ENCODE measurements around the gene MYOG. TPM values are rescaled to one million over a fixed set of nuclear protein-coding genes. Genes with fewer than 3 reads are reported as not detected.

Gene MYOG
- polyA plus RNA-seq, 3 donors = not detected

DNA sequence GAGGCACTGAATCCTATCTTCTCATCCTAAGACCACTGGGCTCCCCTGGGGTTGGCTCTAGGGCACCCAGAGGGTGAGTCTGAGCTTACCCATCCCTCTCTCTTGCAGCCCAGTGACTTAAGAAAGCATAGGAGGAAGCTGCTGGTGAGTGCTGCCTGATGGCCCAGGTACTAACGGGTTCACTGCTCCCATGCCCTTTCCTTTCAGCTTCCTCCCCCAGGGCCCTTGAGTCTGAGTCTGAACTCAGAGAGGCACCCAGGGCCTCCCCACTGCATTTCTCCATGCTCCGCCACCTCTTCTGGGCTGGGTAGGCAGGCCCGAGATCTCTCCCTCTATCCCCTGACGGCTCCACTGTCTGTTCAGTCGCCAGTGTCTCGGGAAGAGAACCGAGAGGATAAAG lies 29.8 kb downstream of the MYOG start:
- Mint-ChIP-seq H3K4me3 (no peak overlapping the region), H3K4me1 (peaks cover 58% of the 10 kb centered on the region), H3K9me3 (peaks cover 0 to 5% (median 0%) of the 10 kb centered on the region in 7 donors), H3K36me3 (peaks cover 0 to 5% of the 10 kb centered on the region in 2 donors), H3K27ac (no peak overlapping the region), H3K27me3 (ENCODE audit: low read depth in 3 of 3) (peaks cover 4 to 6% (median 5%) of the 10 kb centered on the region in 3 donors)
- H3K4me2 ChIP-seq (replicated peaks; ENCODE audit: extremely low read depth, low read length, poor library complexity, severe bottlenecking) = no peak overlapping the region
- 97% methylated on average over 5 of the region's 7 CpGs for WGBS (ENCODE audit: insufficient coverage)
- H3K36me3 ChIP-seq (replicated peaks in 1 of 2; ENCODE audit: control insufficient read depth in 1 of 2, insufficient read depth in 2 of 2, low read length in 2 of 2) = no peaks in the 10 kb centered on the region
- intact Hi-C loops (cut with micrococcal nuclease) = no loop called here
- DNase-seq = no peak
- TF ChIP-seq CTCF (IDR thresholded peaks at IDR 0.05) = no peak
- no peak overlapping the region for H3K27ac ChIP-seq (ENCODE audit: low read depth in 1 of 2, low read length in 2 of 2)
- no peaks in the 10 kb centered on the region for H4K20me1 ChIP-seq (ENCODE audit: insufficient read depth, low read length)
- H3K79me2 ChIP-seq (ENCODE audit: insufficient read depth, low read length) = no peaks in the 10 kb centered on the region
- H2AFZ ChIP-seq (ENCODE audit: insufficient read depth, low read depth, low read length, poor library complexity, severe bottlenecking) = no peak overlapping the region
- H3K27me3 ChIP-seq (ENCODE audit: control insufficient read depth in 2 of 2, insufficient read depth in 2 of 2, low read length in 2 of 2) = no peaks in the 10 kb centered on the region
- H3K4me3 ChIP-seq (replicated peaks in 1 of 3; ENCODE audit: low read depth in 2 of 3, low read length in 3 of 3) = no peak overlapping the region
- peaks cover 52 to 53% of the 10 kb centered on the region in 2 donors for H3K4me1 ChIP-seq (ENCODE audit: control insufficient read depth in 1 of 2, insufficient read depth in 2 of 2, low read length in 2 of 2)
- no peak overlapping the region for H3K9ac ChIP-seq (ENCODE audit: insufficient read depth, low read length, poor library complexity, severe bottlenecking)
- H3K9me3 ChIP-seq (replicated peaks in 1 of 2; ENCODE audit: control insufficient read depth in 1 of 2, insufficient read depth in 1 of 2, low read length in 2 of 2) = no peaks in the 10 kb centered on the region

DNA sequence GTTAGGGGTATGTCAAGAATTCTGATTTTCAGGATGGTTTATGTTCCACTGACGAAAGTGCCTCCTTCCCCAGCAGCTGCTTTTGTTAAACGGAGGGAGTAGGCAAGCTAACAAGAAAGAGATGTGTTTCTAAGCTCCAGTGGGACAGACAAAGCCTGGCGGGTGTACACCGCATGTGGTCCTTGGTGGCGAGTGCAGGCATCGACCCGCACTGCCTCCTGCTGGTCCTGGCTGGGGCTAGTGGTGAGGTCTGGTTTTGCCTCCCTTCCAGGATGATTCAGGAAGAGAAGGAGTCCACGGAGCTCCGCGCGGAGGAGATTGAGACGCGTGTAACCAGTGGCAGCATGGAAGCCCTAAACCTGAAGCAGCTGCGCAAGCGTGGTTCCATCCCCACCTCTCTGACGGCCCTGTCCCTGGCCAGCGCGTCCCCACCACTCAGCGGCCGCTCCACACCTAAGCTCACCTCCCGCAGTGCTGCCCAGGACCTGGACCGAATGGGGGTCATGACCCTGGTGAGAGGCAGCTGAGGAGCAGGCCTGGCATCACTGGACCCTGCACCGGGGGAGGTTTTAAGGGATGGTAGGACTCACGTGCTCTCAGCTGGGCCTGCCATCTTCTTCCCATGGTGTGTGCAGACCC lies 30.5 kb downstream of the MYOG start:
- Histone ChIP-seq H3K36me3 (replicated peaks in 1 of 2; ENCODE audit: control insufficient read depth in 1 of 2, insufficient read depth in 2 of 2, low read length in 2 of 2) (no peaks in the 10 kb centered on the region), H3K27me3 (ENCODE audit: control insufficient read depth in 2 of 2, insufficient read depth in 2 of 2, low read length in 2 of 2) (no peaks in the 10 kb centered on the region), H3K27ac (ENCODE audit: low read depth in 1 of 2, low read length in 2 of 2) (no peak overlapping the region), H3K9me3 (replicated peaks in 1 of 2; ENCODE audit: control insufficient read depth in 1 of 2, insufficient read depth in 1 of 2, low read length in 2 of 2) (no peaks in the 10 kb centered on the region), H3K79me2 (ENCODE audit: insufficient read depth, low read length) (no peaks in the 10 kb centered on the region), H3K9ac (ENCODE audit: insufficient read depth, low read length, poor library complexity, severe bottlenecking) (no peak overlapping the region), H2AFZ (ENCODE audit: insufficient read depth, low read depth, low read length, poor library complexity, severe bottlenecking) (no peak overlapping the region), H3K4me3 (replicated peaks in 1 of 3; ENCODE audit: low read depth in 2 of 3, low read length in 3 of 3) (no peak overlapping the region), H3K4me1 (ENCODE audit: control insufficient read depth in 1 of 2, insufficient read depth in 2 of 2, low read length in 2 of 2) (peaks cover 45 to 46% of the 10 kb centered on the region in 2 donors), H4K20me1 (ENCODE audit: insufficient read depth, low read length) (no peaks in the 10 kb centered on the region), H3K4me2 (replicated peaks; ENCODE audit: extremely low read depth, low read length, poor library complexity, severe bottlenecking) (no peak overlapping the region)
- no peak for DNase-seq
- Mint-ChIP-seq H3K4me3 (no peak overlapping the region), H3K4me1 (peaks cover 56% of the 10 kb centered on the region), H3K27me3 (ENCODE audit: low read depth in 3 of 3) (peaks cover 5 to 6% (median 6%) of the 10 kb centered on the region in 3 donors), H3K27ac (no peak overlapping the region), H3K36me3 (no peaks in the 10 kb centered on the region), H3K9me3 (peaks cover 0 to 5% (median 0%) of the 10 kb centered on the region in 7 donors)
- intact Hi-C loops (cut with micrococcal nuclease) = no loop called here
- no peak for TF ChIP-seq CTCF (IDR thresholded peaks at IDR 0.05)
- WGBS (ENCODE audit: insufficient coverage) = 97% methylated on average over 18 of the region's 24 CpGs
